GM12873 (cell line): Measurements from ENCODE around the gene RCBTB1.

Experiments
- TF ChIP-seq, protein P1 (sequence below): IDR thresholded peaks from 2 replicates; pipeline ENCODE4 v1.5.1; 2012; ENCODE audit warnings: low read depth, mild to moderate bottlenecking, moderate library complexity, low read length, control low read depth; ENCODE audit not compliant: insufficient read depth; ENCODE audit errors: missing control alignments

Gene RCBTB1

GRCh38 chr13:49536144-49536873 lies 49.0 kb downstream of the RCBTB1 start:
- TF ChIP-seq, protein P1, sequence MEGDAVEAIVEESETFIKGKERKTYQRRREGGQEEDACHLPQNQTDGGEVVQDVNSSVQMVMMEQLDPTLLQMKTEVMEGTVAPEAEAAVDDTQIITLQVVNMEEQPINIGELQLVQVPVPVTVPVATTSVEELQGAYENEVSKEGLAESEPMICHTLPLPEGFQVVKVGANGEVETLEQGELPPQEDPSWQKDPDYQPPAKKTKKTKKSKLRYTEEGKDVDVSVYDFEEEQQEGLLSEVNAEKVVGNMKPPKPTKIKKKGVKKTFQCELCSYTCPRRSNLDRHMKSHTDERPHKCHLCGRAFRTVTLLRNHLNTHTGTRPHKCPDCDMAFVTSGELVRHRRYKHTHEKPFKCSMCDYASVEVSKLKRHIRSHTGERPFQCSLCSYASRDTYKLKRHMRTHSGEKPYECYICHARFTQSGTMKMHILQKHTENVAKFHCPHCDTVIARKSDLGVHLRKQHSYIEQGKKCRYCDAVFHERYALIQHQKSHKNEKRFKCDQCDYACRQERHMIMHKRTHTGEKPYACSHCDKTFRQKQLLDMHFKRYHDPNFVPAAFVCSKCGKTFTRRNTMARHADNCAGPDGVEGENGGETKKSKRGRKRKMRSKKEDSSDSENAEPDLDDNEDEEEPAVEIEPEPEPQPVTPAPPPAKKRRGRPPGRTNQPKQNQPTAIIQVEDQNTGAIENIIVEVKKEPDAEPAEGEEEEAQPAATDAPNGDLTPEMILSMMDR: no peak

DNA sequence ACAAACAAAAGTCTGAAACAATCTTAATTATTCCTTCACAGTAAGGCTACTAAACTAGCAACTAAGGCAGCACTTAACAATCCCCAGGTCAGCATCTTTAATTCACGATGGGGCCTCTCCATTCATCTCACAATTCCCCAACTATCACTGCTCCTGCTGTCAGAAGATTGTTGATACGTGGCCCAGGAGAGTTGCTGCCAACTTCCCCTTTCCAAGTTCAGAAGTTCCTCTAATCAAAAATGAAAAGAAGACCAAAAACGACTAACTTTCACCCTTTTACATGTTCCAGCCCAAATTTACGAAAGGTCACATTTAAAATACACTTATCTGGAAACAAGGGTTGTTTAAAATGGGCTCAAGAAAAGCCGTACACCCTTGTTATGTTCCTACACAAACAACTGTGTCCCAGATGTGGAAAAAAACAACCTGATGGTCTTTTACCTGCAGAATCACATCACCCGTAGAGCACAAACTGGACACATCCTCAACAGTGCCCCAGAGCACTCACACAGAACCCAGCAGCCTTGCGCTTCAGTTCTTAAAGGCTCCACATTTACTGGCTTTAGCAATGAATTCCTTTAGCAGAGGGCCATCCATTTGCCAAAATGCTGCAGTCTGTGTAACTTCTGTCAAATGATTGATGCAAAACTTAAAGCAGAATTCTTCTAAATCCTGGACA lies 51.6 kb downstream of the RCBTB1 start:
- TF ChIP-seq, protein P1: no peak

DNA sequence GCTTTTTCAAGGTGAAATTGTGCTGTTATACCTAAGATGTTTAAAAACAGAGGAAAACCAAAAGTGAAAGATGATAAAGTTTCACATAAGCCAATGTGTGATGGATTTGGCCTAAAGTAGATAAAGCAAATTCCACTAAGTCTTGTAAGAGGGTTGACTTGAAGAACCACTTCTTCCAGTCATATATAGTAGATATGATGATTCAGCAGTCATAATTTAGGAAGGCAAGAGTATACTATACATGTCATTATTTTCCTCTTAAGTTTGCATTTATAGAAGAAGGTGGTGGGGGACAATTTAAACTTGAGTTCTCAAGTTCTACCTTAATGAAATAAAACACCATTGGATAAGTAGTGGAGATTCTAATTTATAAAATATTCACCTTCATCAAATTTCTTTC lies 52.3 kb downstream of the RCBTB1 start:
- TF ChIP-seq, protein P1: no peak

DNA sequence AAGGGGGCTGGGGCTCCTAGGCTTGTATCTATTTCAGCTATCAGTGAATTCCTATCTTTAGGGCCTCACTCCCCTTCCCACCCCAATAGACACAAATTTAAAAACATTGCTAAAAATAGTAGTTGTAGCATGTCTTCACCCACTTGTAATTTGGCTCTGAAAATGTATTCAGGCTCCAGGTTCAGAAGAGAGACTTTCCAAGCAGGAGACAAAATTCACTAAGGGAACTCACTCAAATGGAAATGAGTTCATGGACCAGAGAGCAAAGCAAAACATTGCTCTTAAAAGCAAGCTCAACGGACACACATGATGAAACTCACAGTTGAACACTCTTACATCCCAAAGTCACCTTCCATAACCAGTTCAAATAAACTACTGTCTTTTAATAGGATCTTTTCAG lies 52.8 kb downstream of the RCBTB1 start:
- TF ChIP-seq, protein P1: no peak

GRCh38 chr13:49530457-49530856 lies 54.9 kb downstream of the RCBTB1 start:
- TF ChIP-seq, protein P1: no peak

DNA sequence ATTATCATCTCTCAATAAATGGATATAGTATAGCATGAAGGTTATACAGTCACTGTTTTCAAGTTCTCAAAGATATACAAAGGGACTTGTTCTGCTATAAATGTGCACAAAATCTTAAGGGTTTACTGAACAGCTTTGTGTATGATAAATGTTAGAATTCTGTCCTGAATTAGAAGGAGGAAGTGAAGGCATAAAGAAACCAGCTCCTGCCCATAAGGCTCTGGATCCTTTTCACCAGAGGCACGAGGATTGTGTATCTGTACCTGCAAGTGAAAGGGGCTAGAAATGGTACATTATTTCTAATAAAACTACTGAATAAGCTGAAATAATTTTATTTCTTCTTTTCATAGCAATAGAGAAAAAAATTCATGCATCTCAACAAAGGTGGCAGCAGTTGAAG lies 57.2 kb downstream of the RCBTB1 start:
- TF ChIP-seq, protein P1: no peak

- TF ChIP-seq, protein P1: no peak
These were observed 58.2 kb downstream of the RCBTB1 start for GRCh38 chr13:49527123-49527522.
